ENCODE data around the gene BPIFB1.

- TF ChIP-seq CTCF (conservative IDR thresholded peaks at IDR 0.05) (no peak), ZFX (IDR thresholded peaks at IDR 0.05) (no peak)
Observed at GRCh38 chr20:33246077-33246476, 36.9 kb upstream of the BPIFB1 start.
